Peyer's patch (tissue), 4 donors: Measurements from ENCODE around the gene THADA. TPM values are rescaled to one million over a fixed set of nuclear protein-coding genes. Genes with fewer than 3 reads are reported as not detected.
"Not testable (repeated sequence)": the region's sequence is repeated elsewhere in the genome, so short reads cannot be mapped to it uniquely, and the experiment has no call there.

ENCODE experiments used
- DNase-seq, 3 donors: peaks; one replicate each; pipeline ENCODE4 v3.0.0-alpha.2; 2017 to 2019
- H3K27ac ChIP-seq, 4 donors: fragments of 200-600 bp; sonication (generic); one replicate each; pipeline ENCODE4 v1.5.1; 2016 to 2019
- H3K27me3 ChIP-seq, 2 donors: fragments of 200-600 bp; sonication (generic); one replicate each; pipeline ENCODE4 v1.5.1; 2019
- H3K36me3 ChIP-seq, 3 donors: fragments of 200-600 bp; sonication (generic); one replicate each; pipeline ENCODE4 v1.5.1; 2016 to 2019
- H3K4me1 ChIP-seq, 4 donors: fragments of 200-600 bp; sonication (generic); one replicate each; pipeline ENCODE4 v1.5.1; 2016 to 2019
- H3K4me3 ChIP-seq, 4 donors: fragments of 200-600 bp; sonication (generic); 1 replicate in 3 of 4; 2 replicates in 1 of 4; pipeline ENCODE4 v1.5.1; 2016 to 2019; ENCODE audit warnings: mild to moderate bottlenecking in 1 of 4
- H3K9me3 ChIP-seq, 4 donors: fragments of 200-600 bp; sonication (generic); one replicate each; pipeline ENCODE4 v1.5.1; 2016 to 2019; ENCODE audit warnings: mild to moderate bottlenecking in 1 of 4
- POLR2A ChIP-seq, 2 donors: fragments of 450-650 bp; IDR thresholded peaks; one replicate each; pipeline ENCODE4 v1.5.1; 2017; ENCODE audit warnings: antibody characterized with exemption in 2 of 2, mild to moderate bottlenecking in 2 of 2, moderate library complexity in 2 of 2
- total RNA-seq, 4 donors: library from RNA; depleted of rRNA; stranded (reverse); fragments of >200 nt; gene quantifications; one replicate each; pipeline ENCODE4 v1.1.0, GENCODE V29; 2016
- TF ChIP-seq, protein P1 (sequence below), 6 experiments: fragments of 450-650 bp in 4 of 6; fragments of 200-600 bp in 2 of 6; sonication (generic) in 1 of 6; IDR thresholded peaks; one replicate each; pipeline ENCODE4 v1.5.1; 2017 to 2019; ENCODE audit warnings: antibody characterized with exemption in 6 of 6, mild to moderate bottlenecking in 3 of 6, moderate library complexity in 1 of 6

Gene THADA
- total RNA-seq, 4 donors from 2014 or later: 19.3 to 76.7 (median 26.3) TPM

- H3K4me1 ChIP-seq: no peaks in the 10 kb centered on the region
- H3K27ac ChIP-seq: no peak overlapping the region
- no peak overlapping the region for H3K4me3 ChIP-seq
- no peaks in the 10 kb centered on the region for H3K27me3 ChIP-seq
- TF ChIP-seq, protein P1, sequence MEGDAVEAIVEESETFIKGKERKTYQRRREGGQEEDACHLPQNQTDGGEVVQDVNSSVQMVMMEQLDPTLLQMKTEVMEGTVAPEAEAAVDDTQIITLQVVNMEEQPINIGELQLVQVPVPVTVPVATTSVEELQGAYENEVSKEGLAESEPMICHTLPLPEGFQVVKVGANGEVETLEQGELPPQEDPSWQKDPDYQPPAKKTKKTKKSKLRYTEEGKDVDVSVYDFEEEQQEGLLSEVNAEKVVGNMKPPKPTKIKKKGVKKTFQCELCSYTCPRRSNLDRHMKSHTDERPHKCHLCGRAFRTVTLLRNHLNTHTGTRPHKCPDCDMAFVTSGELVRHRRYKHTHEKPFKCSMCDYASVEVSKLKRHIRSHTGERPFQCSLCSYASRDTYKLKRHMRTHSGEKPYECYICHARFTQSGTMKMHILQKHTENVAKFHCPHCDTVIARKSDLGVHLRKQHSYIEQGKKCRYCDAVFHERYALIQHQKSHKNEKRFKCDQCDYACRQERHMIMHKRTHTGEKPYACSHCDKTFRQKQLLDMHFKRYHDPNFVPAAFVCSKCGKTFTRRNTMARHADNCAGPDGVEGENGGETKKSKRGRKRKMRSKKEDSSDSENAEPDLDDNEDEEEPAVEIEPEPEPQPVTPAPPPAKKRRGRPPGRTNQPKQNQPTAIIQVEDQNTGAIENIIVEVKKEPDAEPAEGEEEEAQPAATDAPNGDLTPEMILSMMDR (IDR thresholded peaks at IDR 0.05): peak in 3 of 6 experiments; percentile 29 to 36 (median 36)
- TF ChIP-seq POLR2A (IDR thresholded peaks at IDR 0.05): no peak
- no peaks in the 10 kb centered on the region for H3K9me3 ChIP-seq
- no peaks in the 10 kb centered on the region for H3K36me3 ChIP-seq
- no peak for DNase-seq
Observed at GRCh38 chr2:43605079-43605655, 9.3 kb upstream of the THADA start.

DNA sequence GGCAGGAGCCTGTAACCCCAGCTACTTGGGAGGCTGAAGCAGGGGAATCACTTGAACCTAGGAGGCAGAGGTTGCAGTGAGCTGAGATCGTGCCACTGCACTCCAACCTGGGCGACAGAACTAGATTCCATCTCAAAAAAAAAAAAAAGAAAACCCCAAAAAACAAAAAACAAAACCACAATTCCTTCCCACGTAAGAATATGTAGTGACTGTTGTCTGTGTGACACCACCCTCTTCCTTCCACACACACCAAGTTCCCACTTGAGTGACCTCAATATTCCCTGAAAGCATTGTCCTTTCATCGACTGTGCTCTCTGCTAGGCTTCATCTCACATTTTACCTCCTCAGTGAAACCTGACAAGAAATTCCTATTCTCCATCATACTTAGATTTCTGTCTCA, 8.8 kb upstream of the THADA start:
- no peak overlapping the region for H3K4me3 ChIP-seq
- no peaks in the 10 kb centered on the region for H3K36me3 ChIP-seq
- no peaks in the 10 kb centered on the region for H3K4me1 ChIP-seq
- no peaks in the 10 kb centered on the region for H3K27me3 ChIP-seq
- no peaks in the 10 kb centered on the region for H3K9me3 ChIP-seq
- DNase-seq: no peak
- TF ChIP-seq, protein P1 (IDR thresholded peaks at IDR 0.05): no peak
- TF ChIP-seq POLR2A (IDR thresholded peaks at IDR 0.05): no peak
- H3K27ac ChIP-seq: no peak overlapping the region

- not testable (repeated sequence) for H3K4me3 ChIP-seq, DNase-seq, H3K36me3 ChIP-seq, H3K27me3 ChIP-seq, H3K27ac ChIP-seq, H3K4me1 ChIP-seq, H3K9me3 ChIP-seq
Observed at GRCh38 chr2:43600596-43600995, 4.8 kb upstream of the THADA start.

DNA sequence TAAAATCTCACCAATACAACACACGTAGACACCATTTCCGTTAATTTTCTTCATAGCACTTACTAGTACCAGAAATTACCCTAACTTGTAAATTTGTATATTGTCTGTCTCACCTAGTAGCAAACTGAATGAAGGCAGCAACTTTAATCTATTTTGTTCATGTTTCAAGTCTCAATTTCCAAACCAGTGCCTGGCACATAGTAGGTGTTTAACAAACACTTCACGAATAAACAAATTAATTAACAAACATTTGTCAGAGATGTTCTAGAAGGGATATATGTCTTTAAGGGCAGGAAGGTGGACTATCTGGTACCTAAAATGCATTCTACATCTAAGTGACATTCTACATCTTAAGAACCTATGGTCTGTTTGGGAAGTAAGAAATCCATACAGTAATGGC, 963 bp downstream of the THADA start:
- H3K4me3 ChIP-seq: peak overlapping the region; percentile 74 to 90 (median 82)
- H3K9me3 ChIP-seq: no peaks in the 10 kb centered on the region
- TF ChIP-seq, protein P1 (IDR thresholded peaks at IDR 0.05): no peak
- TF ChIP-seq POLR2A (IDR thresholded peaks at IDR 0.05): no peak
- H3K36me3 ChIP-seq: peaks cover 0 to 18% (median 0%) of the 10 kb centered on the region in 3 donors
- peaks cover 0 to 11% (median 4%) of the 10 kb centered on the region in 4 donors for H3K4me1 ChIP-seq
- no peak for DNase-seq
- no peaks in the 10 kb centered on the region for H3K27me3 ChIP-seq
- H3K27ac ChIP-seq: peak overlapping the region in 1 of 4 donors; percentile 88

- no peak overlapping the region for H3K4me3 ChIP-seq
- no peaks in the 10 kb centered on the region for H3K9me3 ChIP-seq
- H3K36me3 ChIP-seq: peaks cover 0 to 22% (median 0%) of the 10 kb centered on the region in 3 donors
- H3K27ac ChIP-seq: no peak overlapping the region
- TF ChIP-seq, protein P1 (IDR thresholded peaks at IDR 0.05): no peak
- no peak for TF ChIP-seq POLR2A (IDR thresholded peaks at IDR 0.05)
- H3K4me1 ChIP-seq: peaks cover 0 to 11% (median 4%) of the 10 kb centered on the region in 4 donors
- DNase-seq: no peak
- H3K27me3 ChIP-seq: no peaks in the 10 kb centered on the region
Observed at GRCh38 chr2:43593254-43593653, 2.6 kb downstream of the THADA start.

- no peaks in the 10 kb centered on the region for H3K27me3 ChIP-seq
- no peak for DNase-seq
- H3K9me3 ChIP-seq: no peaks in the 10 kb centered on the region
- peaks cover 0 to 11% (median 4%) of the 10 kb centered on the region in 4 donors for H3K4me1 ChIP-seq
- no peak for TF ChIP-seq POLR2A (IDR thresholded peaks at IDR 0.05)
- TF ChIP-seq, protein P1 (IDR thresholded peaks at IDR 0.05): no peak
- H3K27ac ChIP-seq: no peak overlapping the region
- H3K4me3 ChIP-seq: no peak overlapping the region
- peaks cover 0 to 28% (median 0%) of the 10 kb centered on the region in 3 donors for H3K36me3 ChIP-seq
Observed at GRCh38 chr2:43592443-43592842, 3.4 kb downstream of the THADA start.
